ENCODE measurements around the gene TEC. TPM values are rescaled to one million over a fixed set of nuclear protein-coding genes. Genes with fewer than 3 reads are reported as not detected.

The TEC gene
- total RNA-seq, 1 donor from 2014 or later = 7.7 TPM

- DNase-seq = no peak
- Histone ChIP-seq H3K36me3 (no peaks in the 10 kb centered on the region), H3K4me1 (no peaks in the 10 kb centered on the region), H3K9me3 (no peaks in the 10 kb centered on the region), H3K4me3 (no peak overlapping the region), H3K27ac (no peak overlapping the region), H3K27me3 (no peaks in the 10 kb centered on the region)
- no peak for TF ChIP-seq CTCF (IDR thresholded peaks at IDR 0.05)
- intact Hi-C loops (cut with DNase I) = no loop called here
- ATAC-seq = no peak
Measured at GRCh38 chr4:48118081-48118480, 151.6 kb downstream of the TEC start.

- Histone ChIP-seq H3K36me3 (no peaks in the 10 kb centered on the region), H3K4me1 (no peaks in the 10 kb centered on the region), H3K9me3 (no peaks in the 10 kb centered on the region), H3K4me3 (no peak overlapping the region), H3K27ac (no peak overlapping the region), H3K27me3 (no peaks in the 10 kb centered on the region)
- TF ChIP-seq CTCF (IDR thresholded peaks at IDR 0.05) = no peak
- DNase-seq (no peak), ATAC-seq (no peak)
- intact Hi-C loops (cut with DNase I) = no loop called here
Measured at GRCh38 chr4:48116582-48116981, 153.1 kb downstream of the TEC start.

GRCh38 chr4:48114412-48114811, 155.2 kb downstream of the TEC start:
- Histone ChIP-seq H3K4me1 (no peaks in the 10 kb centered on the region), H3K9me3 (no peaks in the 10 kb centered on the region), H3K27me3 (no peaks in the 10 kb centered on the region), H3K4me3 (no peak overlapping the region), H3K27ac (no peak overlapping the region), H3K36me3 (no peaks in the 10 kb centered on the region)
- intact Hi-C loops (cut with DNase I) = no loop called here
- no peak for ATAC-seq
- no peak for DNase-seq
- no peak for TF ChIP-seq CTCF (IDR thresholded peaks at IDR 0.05)

GRCh38 chr4:48112017-48112667, 157.5 kb downstream of the TEC start:
- intact Hi-C loops (cut with DNase I) = no loop called here
- Histone ChIP-seq H3K4me1 (no peaks in the 10 kb centered on the region), H3K27ac (no peak overlapping the region), H3K9me3 (no peaks in the 10 kb centered on the region), H3K4me3 (no peak overlapping the region), H3K36me3 (no peaks in the 10 kb centered on the region), H3K27me3 (no peaks in the 10 kb centered on the region)
- DNase-seq (no peak), ATAC-seq (no peak)
- TF ChIP-seq CTCF (IDR thresholded peaks at IDR 0.05) = no peak

GRCh38 chr4:48110452-48110978, 159.1 kb downstream of the TEC start:
- Histone ChIP-seq H3K36me3 (no peaks in the 10 kb centered on the region), H3K4me1 (no peaks in the 10 kb centered on the region), H3K27ac (no peak overlapping the region), H3K9me3 (no peaks in the 10 kb centered on the region), H3K4me3 (no peak overlapping the region), H3K27me3 (no peaks in the 10 kb centered on the region)
- DNase-seq = no peak
- no peak for ATAC-seq
- no peak for TF ChIP-seq CTCF (IDR thresholded peaks at IDR 0.05)
- intact Hi-C loops (cut with DNase I) = no loop called here

Data from upper lobe of right lung (tissue), 1 donor.